ENCODE data around the gene SH3PXD2B.

GRCh38 chr5:172278356-172278755, 176.0 kb downstream of the SH3PXD2B start:
- TF ChIP-seq, protein P1, sequence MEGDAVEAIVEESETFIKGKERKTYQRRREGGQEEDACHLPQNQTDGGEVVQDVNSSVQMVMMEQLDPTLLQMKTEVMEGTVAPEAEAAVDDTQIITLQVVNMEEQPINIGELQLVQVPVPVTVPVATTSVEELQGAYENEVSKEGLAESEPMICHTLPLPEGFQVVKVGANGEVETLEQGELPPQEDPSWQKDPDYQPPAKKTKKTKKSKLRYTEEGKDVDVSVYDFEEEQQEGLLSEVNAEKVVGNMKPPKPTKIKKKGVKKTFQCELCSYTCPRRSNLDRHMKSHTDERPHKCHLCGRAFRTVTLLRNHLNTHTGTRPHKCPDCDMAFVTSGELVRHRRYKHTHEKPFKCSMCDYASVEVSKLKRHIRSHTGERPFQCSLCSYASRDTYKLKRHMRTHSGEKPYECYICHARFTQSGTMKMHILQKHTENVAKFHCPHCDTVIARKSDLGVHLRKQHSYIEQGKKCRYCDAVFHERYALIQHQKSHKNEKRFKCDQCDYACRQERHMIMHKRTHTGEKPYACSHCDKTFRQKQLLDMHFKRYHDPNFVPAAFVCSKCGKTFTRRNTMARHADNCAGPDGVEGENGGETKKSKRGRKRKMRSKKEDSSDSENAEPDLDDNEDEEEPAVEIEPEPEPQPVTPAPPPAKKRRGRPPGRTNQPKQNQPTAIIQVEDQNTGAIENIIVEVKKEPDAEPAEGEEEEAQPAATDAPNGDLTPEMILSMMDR (IDR thresholded peaks at IDR 0.05) = no peak
- TF ChIP-seq POLR2A (IDR thresholded peaks at IDR 0.05) = no peak
- TF ChIP-seq EP300 (IDR thresholded peaks at IDR 0.05) = no peak

All from tibial nerve (tissue), 4 donors.